Measurements from ENCODE around the gene FAM221B. TPM values are rescaled to one million over a fixed set of nuclear protein-coding genes. Genes with fewer than 3 reads are reported as not detected.

FAM221B gene, protein sequence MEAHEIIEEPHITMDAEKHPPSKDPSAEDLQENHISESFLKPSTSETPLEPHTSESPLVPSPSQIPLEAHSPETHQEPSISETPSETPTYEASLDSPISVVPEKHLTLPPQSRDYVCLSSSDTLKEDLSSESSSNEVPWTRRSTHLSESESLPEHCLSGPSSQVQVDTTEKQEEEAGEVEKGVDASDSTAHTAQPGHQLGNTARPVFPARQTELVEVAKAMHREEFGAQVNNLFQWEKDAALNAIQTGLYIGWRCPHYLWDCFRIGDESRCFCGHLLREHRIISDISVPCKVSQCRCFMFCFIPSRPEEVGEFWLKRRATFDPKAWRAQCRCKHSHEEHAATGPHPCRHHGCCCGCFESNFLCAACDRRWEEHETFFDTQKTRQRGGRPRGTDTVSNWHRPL
- under 1 TPM in 1 of 2 donors, not detected in 1; 0.06 TPM for total RNA-seq
- under 1 TPM; 0.41 to 0.73 TPM for polyA plus RNA-seq (ENCODE audit: insufficient read length in 2 of 2)
- long read RNA-seq, donor 1, result 0 reads
- long read RNA-seq, donor 2, result 0 reads
- long read RNA-seq, donor 3, result 0 reads
- long read RNA-seq, donor 4, result 0 reads

DNA sequence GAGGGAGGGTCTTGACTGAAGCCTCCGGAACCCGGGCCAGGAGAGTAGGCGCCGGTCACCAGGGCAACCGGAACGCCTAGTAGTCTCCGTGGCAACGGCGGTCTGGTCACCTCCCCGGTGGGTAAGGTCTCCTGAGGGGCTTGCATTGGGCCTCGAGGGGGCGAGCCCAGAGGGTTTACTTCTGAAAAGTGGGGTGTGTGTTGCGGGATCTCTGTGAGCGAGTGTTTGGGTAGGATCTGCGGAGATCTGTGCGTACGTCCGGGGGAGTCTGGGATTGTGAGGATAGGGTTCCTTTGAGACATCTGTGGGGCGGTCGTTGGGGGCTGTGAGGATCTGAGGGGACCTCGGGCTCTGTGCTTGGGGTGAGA lies at the start of gene FAM221B:
Gene FAM221B, minus strand, starts transcription at position 17 of the 368 bp plus-strand sequence. CDS start 2,571 bp downstream, outside the sequence.
- Histone ChIP-seq H3K36me3 (ENCODE audit: control insufficient read depth, insufficient read depth, low read length) (no peaks in the 10 kb centered on the region), H3K4me1 (ENCODE audit: control insufficient read depth, insufficient read depth, low read length) (peaks cover 31% of the 10 kb centered on the region), H3K27ac (ENCODE audit: low read depth, low read length) (peak within 1 kb of the TSS; percentile 87), H3K9me3 (ENCODE audit: control insufficient read depth, insufficient read depth, low read length) (no peaks in the 10 kb centered on the region), H3K4me3 (ENCODE audit: low read depth, low read length) (peak within 1 kb of the TSS; percentile 67), H3K27me3 (ENCODE audit: control insufficient read depth, insufficient read depth, low read length) (no peaks in the 10 kb centered on the region)
- 0% methylated on average over 21 of the region's 21 CpGs for WGBS (ENCODE audit: insufficient coverage)
- DNase-seq (ENCODE audit: low read depth in 4 of 6, low spot score in 6 of 6), result no peak

GRCh38 chr9:35872505-35872904 lies 44.0 kb upstream of the FAM221B start:
- no CpG with 5 or more reads among the region's 3 CpGs for WGBS (ENCODE audit: insufficient coverage)
- Histone ChIP-seq H3K4me1 (ENCODE audit: control insufficient read depth, insufficient read depth, low read length) (no peaks in the 10 kb centered on the region), H3K4me3 (ENCODE audit: low read depth, low read length) (no peak overlapping the region), H3K27me3 (ENCODE audit: control insufficient read depth, insufficient read depth, low read length) (no peaks in the 10 kb centered on the region), H3K9me3 (ENCODE audit: control insufficient read depth, insufficient read depth, low read length) (peaks cover 2% of the 10 kb centered on the region), H3K36me3 (ENCODE audit: control insufficient read depth, insufficient read depth, low read length) (no peaks in the 10 kb centered on the region), H3K27ac (ENCODE audit: low read depth, low read length) (no peak overlapping the region)
- no peak for DNase-seq (ENCODE audit: low read depth in 4 of 6, low spot score in 6 of 6)

- Histone ChIP-seq H3K27ac (ENCODE audit: low read depth, low read length) (no peak overlapping the region), H3K4me3 (ENCODE audit: low read depth, low read length) (no peak overlapping the region), H3K9me3 (ENCODE audit: control insufficient read depth, insufficient read depth, low read length) (no peaks in the 10 kb centered on the region), H3K36me3 (ENCODE audit: control insufficient read depth, insufficient read depth, low read length) (no peaks in the 10 kb centered on the region), H3K27me3 (ENCODE audit: control insufficient read depth, insufficient read depth, low read length) (no peaks in the 10 kb centered on the region), H3K4me1 (ENCODE audit: control insufficient read depth, insufficient read depth, low read length) (no peaks in the 10 kb centered on the region)
- 86% methylated on average over 2 of the region's 3 CpGs for WGBS (ENCODE audit: insufficient coverage)
- no peak for DNase-seq (ENCODE audit: low read depth in 4 of 6, low spot score in 6 of 6)
These were observed 43.0 kb upstream of the FAM221B start for GRCh38 chr9:35871545-35871944.

DNA sequence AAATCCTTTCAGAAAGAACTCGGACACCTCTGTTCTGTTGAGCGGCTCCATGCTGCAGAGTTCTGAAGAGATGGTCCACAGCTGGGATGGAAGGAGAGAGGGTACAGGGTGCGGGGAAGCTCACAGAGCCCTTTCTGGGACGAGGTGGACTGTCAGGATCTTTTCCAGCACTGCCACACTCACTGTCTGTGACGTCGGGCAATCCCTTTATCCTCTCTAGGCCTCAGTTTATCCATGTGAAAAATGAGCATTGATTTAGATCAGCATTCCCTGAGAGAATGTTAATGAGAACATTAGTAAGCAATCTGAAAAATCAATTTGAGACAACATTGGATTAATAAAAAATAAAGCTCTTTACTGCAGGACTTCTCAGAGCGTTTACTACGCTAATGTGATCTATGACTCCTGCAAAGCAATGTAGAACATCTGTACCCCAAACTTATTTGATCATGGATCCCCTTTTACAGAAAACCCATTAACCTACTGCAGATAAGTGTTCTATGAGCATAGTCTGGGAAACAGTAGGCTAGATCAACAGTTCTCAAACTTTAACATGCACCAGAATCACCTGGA lies 41.9 kb upstream of the FAM221B start, which contains the start of gene OR13J1:
Gene OR13J1, minus strand, starts transcription at position 51 of the 573 bp plus-strand sequence. Its CDS starts 0 bp downstream, at position 51.
- no peak within 1 kb of the TSS for H3K27ac ChIP-seq (ENCODE audit: low read depth, low read length)
- no peaks in the 10 kb centered on the region for H3K4me1 ChIP-seq (ENCODE audit: control insufficient read depth, insufficient read depth, low read length)
- H3K36me3 ChIP-seq (ENCODE audit: control insufficient read depth, insufficient read depth, low read length), result no peaks in the 10 kb centered on the region
- WGBS (ENCODE audit: insufficient coverage), result 87% methylated on average over 6 of the region's 8 CpGs
- DNase-seq (ENCODE audit: low read depth in 4 of 6, low spot score in 6 of 6), result no peak
- H3K27me3 ChIP-seq (ENCODE audit: control insufficient read depth, insufficient read depth, low read length), result no peaks in the 10 kb centered on the region
- no peaks in the 10 kb centered on the region for H3K9me3 ChIP-seq (ENCODE audit: control insufficient read depth, insufficient read depth, low read length)
- no peak within 1 kb of the TSS for H3K4me3 ChIP-seq (ENCODE audit: low read depth, low read length)

DNA sequence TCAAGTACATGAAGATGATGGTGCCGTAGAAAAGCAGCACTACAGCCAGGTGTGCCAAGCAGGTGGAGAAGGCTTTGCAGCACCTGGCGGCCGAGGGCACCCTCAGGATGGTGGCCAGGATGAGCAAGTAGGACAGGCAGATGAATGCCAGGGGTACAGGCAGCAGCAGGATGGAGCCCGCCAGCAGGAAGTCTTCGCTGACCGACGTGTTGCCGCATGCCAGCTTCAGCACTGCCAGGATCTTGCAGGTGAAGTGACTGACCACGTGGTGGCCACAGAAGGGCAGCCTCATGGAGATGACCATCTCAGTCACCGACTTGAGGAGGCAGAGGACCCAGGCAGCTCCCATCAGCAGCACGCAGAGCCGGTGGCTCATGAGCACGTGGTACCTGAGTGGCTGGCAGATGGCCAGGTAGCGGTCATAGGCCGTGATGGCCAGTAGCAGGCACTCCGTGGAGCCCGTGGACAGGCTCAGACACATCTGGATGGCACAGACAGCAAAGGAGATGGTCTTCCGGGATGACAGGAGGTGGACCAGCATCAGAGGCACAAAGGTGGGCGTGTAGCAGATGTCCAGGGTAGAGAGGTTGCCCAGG lies 41.2 kb upstream of the FAM221B start:
- 91% methylated on average over 19 of the region's 19 CpGs for WGBS (ENCODE audit: insufficient coverage)
- no peak overlapping the region for H3K27ac ChIP-seq (ENCODE audit: low read depth, low read length)
- no peaks in the 10 kb centered on the region for H3K36me3 ChIP-seq (ENCODE audit: control insufficient read depth, insufficient read depth, low read length)
- H3K9me3 ChIP-seq (ENCODE audit: control insufficient read depth, insufficient read depth, low read length), result no peaks in the 10 kb centered on the region
- no peaks in the 10 kb centered on the region for H3K27me3 ChIP-seq (ENCODE audit: control insufficient read depth, insufficient read depth, low read length)
- DNase-seq (ENCODE audit: low read depth in 4 of 6, low spot score in 6 of 6), result no peak
- no peak overlapping the region for H3K4me3 ChIP-seq (ENCODE audit: low read depth, low read length)
- no peaks in the 10 kb centered on the region for H3K4me1 ChIP-seq (ENCODE audit: control insufficient read depth, insufficient read depth, low read length)

GRCh38 chr9:35868933-35869332 lies 40.4 kb upstream of the FAM221B start:
- 11% methylated on average over 1 of the region's 2 CpGs for WGBS (ENCODE audit: insufficient coverage)
- Histone ChIP-seq H3K4me3 (ENCODE audit: low read depth, low read length) (no peak overlapping the region), H3K36me3 (ENCODE audit: control insufficient read depth, insufficient read depth, low read length) (no peaks in the 10 kb centered on the region), H3K27ac (ENCODE audit: low read depth, low read length) (no peak overlapping the region), H3K4me1 (ENCODE audit: control insufficient read depth, insufficient read depth, low read length) (no peaks in the 10 kb centered on the region), H3K9me3 (ENCODE audit: control insufficient read depth, insufficient read depth, low read length) (no peaks in the 10 kb centered on the region), H3K27me3 (ENCODE audit: control insufficient read depth, insufficient read depth, low read length) (no peaks in the 10 kb centered on the region)
- DNase-seq (ENCODE audit: low read depth in 4 of 6, low spot score in 6 of 6), result no peak

- Histone ChIP-seq H3K4me3 (ENCODE audit: low read depth, low read length) (no peak overlapping the region), H3K4me1 (ENCODE audit: control insufficient read depth, insufficient read depth, low read length) (no peaks in the 10 kb centered on the region), H3K9me3 (ENCODE audit: control insufficient read depth, insufficient read depth, low read length) (no peaks in the 10 kb centered on the region), H3K27me3 (ENCODE audit: control insufficient read depth, insufficient read depth, low read length) (no peaks in the 10 kb centered on the region), H3K36me3 (ENCODE audit: control insufficient read depth, insufficient read depth, low read length) (no peaks in the 10 kb centered on the region), H3K27ac (ENCODE audit: low read depth, low read length) (no peak overlapping the region)
- no peak for DNase-seq (ENCODE audit: low read depth in 4 of 6, low spot score in 6 of 6)
- WGBS (ENCODE audit: insufficient coverage), result 90% methylated on average over 4 of the region's 4 CpGs
These were observed 39.0 kb upstream of the FAM221B start for GRCh38 chr9:35867538-35867937.

- H3K4me1 ChIP-seq (ENCODE audit: control insufficient read depth, insufficient read depth, low read length), result no peaks in the 10 kb centered on the region
- DNase-seq (ENCODE audit: low read depth in 4 of 6, low spot score in 6 of 6), result no peak
- no peak overlapping the region for H3K4me3 ChIP-seq (ENCODE audit: low read depth, low read length)
- WGBS (ENCODE audit: insufficient coverage), result 68% methylated on average over 7 of the region's 8 CpGs
- H3K9me3 ChIP-seq (ENCODE audit: control insufficient read depth, insufficient read depth, low read length), result no peaks in the 10 kb centered on the region
- H3K27ac ChIP-seq (ENCODE audit: low read depth, low read length), result no peak overlapping the region
- peaks cover 2% of the 10 kb centered on the region for H3K27me3 ChIP-seq (ENCODE audit: control insufficient read depth, insufficient read depth, low read length)
- H3K36me3 ChIP-seq (ENCODE audit: control insufficient read depth, insufficient read depth, low read length), result no peaks in the 10 kb centered on the region
These were observed 36.2 kb upstream of the FAM221B start for GRCh38 chr9:35864695-35865255.

GRCh38 chr9:35863583-35863982 lies 35.1 kb upstream of the FAM221B start:
- Histone ChIP-seq H3K27me3 (ENCODE audit: control insufficient read depth, insufficient read depth, low read length) (peaks cover 2% of the 10 kb centered on the region), H3K4me3 (ENCODE audit: low read depth, low read length) (no peak overlapping the region), H3K4me1 (ENCODE audit: control insufficient read depth, insufficient read depth, low read length) (peaks cover 6% of the 10 kb centered on the region), H3K27ac (ENCODE audit: low read depth, low read length) (no peak overlapping the region), H3K36me3 (ENCODE audit: control insufficient read depth, insufficient read depth, low read length) (no peaks in the 10 kb centered on the region), H3K9me3 (ENCODE audit: control insufficient read depth, insufficient read depth, low read length) (no peaks in the 10 kb centered on the region)
- WGBS (ENCODE audit: insufficient coverage), result 90% methylated on average over 8 of the region's 8 CpGs
- DNase-seq (ENCODE audit: low read depth in 4 of 6, low spot score in 6 of 6), result no peak
